DND-41 (cell line): Measurements from ENCODE around the gene ZNF70.

Experiments
- ATAC-seq: fragments of 200-7000 bp; cut with Tn5 transposase; 3 replicates; pipeline ENCODE4 v1.9.1; 2021; ENCODE audit warnings: low read depth; ENCODE audit not compliant: insufficient read depth
- DNase-seq: peaks from one replicate; pipeline ENCODE4 v3.0.0-alpha.2; 2020
- H2AFZ ChIP-seq: 2 replicates; pipeline ENCODE4 v1.6.0; 2012; ENCODE audit warnings: low read depth, low read length
- H3K27ac ChIP-seq: 2 replicates; pipeline ENCODE4 v1.5.1; 2012; ENCODE audit warnings: low read length, inconsistent platforms
- H3K27me3 ChIP-seq: fragments of 200-600 bp; sonication (generic); 2 replicates; pipeline ENCODE4 v1.6.0; 2012; ENCODE audit warnings: low read length, mild to moderate bottlenecking, inconsistent platforms; ENCODE audit not compliant: insufficient read depth, poor library complexity
- H3K36me3 ChIP-seq: 2 replicates; pipeline ENCODE4 v1.5.1; 2012; ENCODE audit warnings: low read length, inconsistent platforms; ENCODE audit not compliant: insufficient read depth
- H3K4me1 ChIP-seq: 2 replicates; pipeline ENCODE4 v1.5.1; 2012; ENCODE audit warnings: mild to moderate bottlenecking, low read length; ENCODE audit not compliant: insufficient read depth
- H3K4me2 ChIP-seq: 2 replicates; pipeline ENCODE4 v1.6.0; 2012; ENCODE audit warnings: mild to moderate bottlenecking, moderate library complexity, low read length, inconsistent platforms; ENCODE audit not compliant: insufficient read depth
- H3K4me3 ChIP-seq, 2 experiments: fragments of 200-600 bp in 1 of 2; shearing (Covaris generic) in 1 of 2; 2 replicates each; pipeline ENCODE4 v1.5.1; 2012 to 2016; ENCODE audit warnings: inconsistent platforms in 2 of 2, low read length in 2 of 2, mild to moderate bottlenecking in 2 of 2, low read depth in 1 of 2, moderate library complexity in 1 of 2
- H3K79me2 ChIP-seq: 2 replicates; pipeline ENCODE4 v1.6.0; 2012; ENCODE audit warnings: low read length, inconsistent platforms; ENCODE audit not compliant: insufficient read depth
- H3K9ac ChIP-seq: 2 replicates; pipeline ENCODE4 v1.6.0; 2012; ENCODE audit warnings: low read depth, mild to moderate bottlenecking, inconsistent platforms, low read length, moderate library complexity
- H3K9me3 ChIP-seq: 2 replicates; pipeline ENCODE4 v1.5.1; 2012; ENCODE audit warnings: low read length, moderate library complexity, mild to moderate bottlenecking, inconsistent platforms; ENCODE audit not compliant: insufficient read depth, severe bottlenecking
- H4K20me1 ChIP-seq: 2 replicates; pipeline ENCODE4 v1.6.0; 2012; ENCODE audit warnings: low read length; ENCODE audit not compliant: insufficient read depth
- EZH2 ChIP-seq: IDR thresholded peaks from 3 replicates; pipeline ENCODE4 v1.6.1; 2012; ENCODE audit warnings: borderline replicate concordance, low read depth, mild to moderate bottlenecking, moderate library complexity, low read length, inconsistent platforms; ENCODE audit not compliant: severe bottlenecking
- TF ChIP-seq, protein P1 (sequence below): IDR thresholded peaks from 2 replicates; pipeline ENCODE4 v1.5.1; 2012; ENCODE audit warnings: borderline replicate concordance, low read length, moderate library complexity, mild to moderate bottlenecking; ENCODE audit not compliant: poor library complexity, severe bottlenecking; ENCODE audit errors: extremely low read depth

The ZNF70 gene

DNA sequence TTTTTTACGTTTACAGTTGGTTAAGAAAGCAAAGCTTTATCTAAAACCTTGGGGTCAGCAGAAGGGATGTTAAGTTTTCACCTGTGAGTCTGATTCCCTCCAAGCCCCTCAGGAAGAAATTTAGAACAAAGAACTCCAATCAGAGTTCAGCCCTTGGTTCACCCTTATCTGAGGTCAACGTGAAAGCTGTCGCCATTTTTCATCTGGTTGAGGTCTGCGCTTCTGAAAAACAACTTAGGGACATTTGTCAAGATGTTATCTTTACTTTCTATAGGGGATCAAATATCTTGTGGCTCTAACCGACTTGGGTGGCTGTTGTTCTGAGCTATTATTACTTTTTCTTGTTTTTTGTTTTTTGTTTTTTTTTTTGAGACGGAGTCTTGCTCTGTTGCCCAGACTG is 30.1 kb downstream of the ZNF70 start:
- Histone ChIP-seq H3K4me1 (peaks cover 13% of the 10 kb centered on the region), H3K27me3 (no peaks in the 10 kb centered on the region), H2AFZ (no peak overlapping the region), H3K4me3 (no peak overlapping the region), H3K9me3 (no peaks in the 10 kb centered on the region), H3K9ac (no peak overlapping the region), H4K20me1 (0 out of 2 replicates have a peak, but pooled peaks cover 2% of the 10 kb centered on the region), H3K4me2 (no peak overlapping the region), H3K79me2 (peaks cover 13% of the 10 kb centered on the region), H3K27ac (no peak overlapping the region), H3K36me3 (peaks cover 2% of the 10 kb centered on the region)
- ATAC-seq (no peak), DNase-seq (no peak)
- TF ChIP-seq EZH2, result no peak
- TF ChIP-seq, protein P1, sequence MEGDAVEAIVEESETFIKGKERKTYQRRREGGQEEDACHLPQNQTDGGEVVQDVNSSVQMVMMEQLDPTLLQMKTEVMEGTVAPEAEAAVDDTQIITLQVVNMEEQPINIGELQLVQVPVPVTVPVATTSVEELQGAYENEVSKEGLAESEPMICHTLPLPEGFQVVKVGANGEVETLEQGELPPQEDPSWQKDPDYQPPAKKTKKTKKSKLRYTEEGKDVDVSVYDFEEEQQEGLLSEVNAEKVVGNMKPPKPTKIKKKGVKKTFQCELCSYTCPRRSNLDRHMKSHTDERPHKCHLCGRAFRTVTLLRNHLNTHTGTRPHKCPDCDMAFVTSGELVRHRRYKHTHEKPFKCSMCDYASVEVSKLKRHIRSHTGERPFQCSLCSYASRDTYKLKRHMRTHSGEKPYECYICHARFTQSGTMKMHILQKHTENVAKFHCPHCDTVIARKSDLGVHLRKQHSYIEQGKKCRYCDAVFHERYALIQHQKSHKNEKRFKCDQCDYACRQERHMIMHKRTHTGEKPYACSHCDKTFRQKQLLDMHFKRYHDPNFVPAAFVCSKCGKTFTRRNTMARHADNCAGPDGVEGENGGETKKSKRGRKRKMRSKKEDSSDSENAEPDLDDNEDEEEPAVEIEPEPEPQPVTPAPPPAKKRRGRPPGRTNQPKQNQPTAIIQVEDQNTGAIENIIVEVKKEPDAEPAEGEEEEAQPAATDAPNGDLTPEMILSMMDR, result no peak

- Histone ChIP-seq H4K20me1 (peaks cover 17% of the 10 kb centered on the region), H3K4me1 (peaks cover 22% of the 10 kb centered on the region), H3K27me3 (no peaks in the 10 kb centered on the region), H3K27ac (no peak overlapping the region), H3K36me3 (peaks cover 22% of the 10 kb centered on the region), H3K9me3 (no peaks in the 10 kb centered on the region), H3K79me2 (peaks cover 30% of the 10 kb centered on the region), H2AFZ (no peak overlapping the region), H3K4me3 (no peak overlapping the region), H3K4me2 (no peak overlapping the region), H3K9ac (no peak overlapping the region)
- DNase-seq, result no peak
- ATAC-seq, result no peak
- no peak for TF ChIP-seq EZH2
- TF ChIP-seq, protein P1, result no peak
These were observed 32.3 kb downstream of the ZNF70 start for GRCh38 chr22:23718371-23719165.

- Histone ChIP-seq H4K20me1 (peaks cover 17% of the 10 kb centered on the region), H3K36me3 (peaks cover 32% of the 10 kb centered on the region), H3K4me2 (peak overlapping the region; percentile 89), H2AFZ (peak overlapping the region; percentile 100), H3K27ac (peak overlapping the region; percentile 91), H3K9ac (peak overlapping the region; percentile 93), H3K79me2 (peaks cover 32% of the 10 kb centered on the region), H3K4me1 (peaks cover 22% of the 10 kb centered on the region), H3K4me3 (peak overlapping the region; percentile 72 to 92), H3K9me3 (no peaks in the 10 kb centered on the region), H3K27me3 (no peaks in the 10 kb centered on the region)
- ATAC-seq, result peak; percentile 91
- no peak for TF ChIP-seq EZH2
- TF ChIP-seq, protein P1, result peak; percentile 4
- peak; percentile 91 for DNase-seq
These were observed 33.8 kb downstream of the ZNF70 start for GRCh38 chr22:23716811-23717801.
